Thyroid gland (tissue), 4 donors: ENCODE results near the gene DAGLA. TPM values are rescaled to one million over a fixed set of nuclear protein-coding genes. Genes with fewer than 3 reads are reported as not detected.

Experiments
- DNase-seq, 2 donors: peaks; one replicate each; pipeline ENCODE4 v3.0.0-alpha.2; 2019
- H3K27ac ChIP-seq, 3 donors: fragments of 200-600 bp; sonication (generic); 1 replicate in 2 of 3; 2 replicates in 1 of 3; pipeline ENCODE4 v1.5.1; 2016 to 2019; ENCODE audit warnings: mild to moderate bottlenecking in 1 of 3, moderate library complexity in 1 of 3
- H3K27me3 ChIP-seq: fragments of 200-600 bp; sonication (generic); one replicate; pipeline ENCODE4 v1.5.1; 2019
- H3K36me3 ChIP-seq, 2 donors: fragments of 200-600 bp; sonication (generic); one replicate each; pipeline ENCODE4 v1.5.1; 2016 to 2019
- H3K4me1 ChIP-seq, 2 donors: fragments of 200-600 bp; sonication (generic); one replicate each; pipeline ENCODE4 v1.5.1; 2017 to 2019
- H3K4me3 ChIP-seq, 3 donors: fragments of 200-600 bp; sonication (generic); replicated peaks in 1 of 3; 1 replicate in 2 of 3; 2 replicates in 1 of 3; pipeline ENCODE4 v1.5.1; 2016; ENCODE audit warnings: mild to moderate bottlenecking in 1 of 3
- H3K9me3 ChIP-seq: fragments of 200-600 bp; sonication (generic); one replicate; pipeline ENCODE4 v1.5.1; 2017
- CTCF ChIP-seq, 6 experiments: fragments of 200-600 bp in 3 of 6; fragments of 450-650 bp in 3 of 6; sonication (generic) in 3 of 6; IDR thresholded peaks; one replicate each; pipeline ENCODE4 v1.5.1; 2016 to 2019; ENCODE audit warnings: antibody characterized with exemption in 6 of 6, mild to moderate bottlenecking in 2 of 6, inconsistent platforms in 1 of 6, moderate library complexity in 1 of 6
- POLR2A ChIP-seq, 2 donors: fragments of 450-650 bp; IDR thresholded peaks; one replicate each; pipeline ENCODE4 v1.6.1; 2017; ENCODE audit warnings: antibody characterized with exemption in 2 of 2, mild to moderate bottlenecking in 2 of 2, moderate library complexity in 1 of 2
- WGBS, 2 donors: methylation state at CpG; one replicate each; pipeline ENCODE4 v1.1.5; 2017; 5-methylcytosine and 5-hydroxymethylcytosine counted together
- intact Hi-C: fragments of 100-400 bp; cut with DNase I; formaldehyde crosslinking; loops from one replicate; pipeline ENCODE4 v1.15.1; 2023
- total RNA-seq, 4 donors: library from RNA; depleted of rRNA; stranded (reverse); fragments of >200 nt; gene quantifications; one replicate each; pipeline ENCODE4 v1.2.3, GENCODE V29; 2016

DAGLA gene
- total RNA-seq, 4 donors from 2014 or later: 1.7 to 2.8 (median 1.9) TPM

GRCh38 chr11:61750631-61751273 lies 70.6 kb downstream of the DAGLA start:
- intact Hi-C loops: no loop called here

GRCh38 chr11:61751384-61751783 lies 71.2 kb downstream of the DAGLA start:
- no peaks in the 10 kb centered on the region for H3K27me3 ChIP-seq
- no peak for DNase-seq
- 84 to 87% methylated on average over 14 of the region's 14 CpGs for WGBS, 2 donors
- no peaks in the 10 kb centered on the region for H3K36me3 ChIP-seq
- intact Hi-C loops: no loop called here
- H3K9me3 ChIP-seq: no peaks in the 10 kb centered on the region
- H3K4me3 ChIP-seq: no peak overlapping the region
- no peak overlapping the region for H3K27ac ChIP-seq
- peaks cover 5 to 14% of the 10 kb centered on the region in 2 donors for H3K4me1 ChIP-seq
- TF ChIP-seq POLR2A (IDR thresholded peaks at IDR 0.05): no peak
- TF ChIP-seq CTCF (IDR thresholded peaks at IDR 0.05): no peak

More at GRCh38 chr11:61750631-61751273, 70.6 kb downstream of the DAGLA start:
- Histone ChIP-seq H3K27me3 (no peaks in the 10 kb centered on the region), H3K27ac (no peak overlapping the region), H3K9me3 (no peaks in the 10 kb centered on the region), H3K36me3 (no peaks in the 10 kb centered on the region), H3K4me3 (no peak overlapping the region), H3K4me1 (peaks cover 5 to 14% of the 10 kb centered on the region in 2 donors)
- 95 to 97% methylated on average over 5 of the region's 5 CpGs for WGBS, 2 donors
- TF ChIP-seq POLR2A (IDR thresholded peaks at IDR 0.05): no peak
- no peak for TF ChIP-seq CTCF (IDR thresholded peaks at IDR 0.05)
- DNase-seq: no peak

GRCh38 chr11:61752117-61752924 lies 72.1 kb downstream of the DAGLA start, which contains the start of gene MYRF:
Gene MYRF (plus strand): TSS chr11:61752636. CDS start chr11:61752745, 109 bp downstream.
- H3K36me3 ChIP-seq: no peaks in the 10 kb centered on the region
- H3K4me1 ChIP-seq: peaks cover 5 to 14% of the 10 kb centered on the region in 2 donors
- H3K27me3 ChIP-seq: no peaks in the 10 kb centered on the region
- peak within 1 kb of the TSS in 1 of 3 donors; percentile 23 for H3K4me3 ChIP-seq
- no peak within 1 kb of the TSS for H3K27ac ChIP-seq
- WGBS, 2 donors: 6 to 8% methylated on average over 8 to 12 of the region's 93 CpGs
- DNase-seq: peak; percentile 52 to 58
- intact Hi-C loops: no loop called here
- TF ChIP-seq POLR2A (IDR thresholded peaks at IDR 0.05): no peak
- peak in 3 of 6 experiments; percentile 58 to 74 (median 60) for TF ChIP-seq CTCF (IDR thresholded peaks at IDR 0.05)
- H3K9me3 ChIP-seq: no peaks in the 10 kb centered on the region

- no peak for DNase-seq
- Histone ChIP-seq H3K27ac (no peak overlapping the region), H3K9me3 (no peaks in the 10 kb centered on the region), H3K27me3 (no peaks in the 10 kb centered on the region), H3K4me3 (peak overlapping the region in 1 of 3 donors; percentile 23), H3K4me1 (peaks cover 5 to 11% of the 10 kb centered on the region in 2 donors), H3K36me3 (no peaks in the 10 kb centered on the region)
- TF ChIP-seq POLR2A (IDR thresholded peaks at IDR 0.05): no peak
- TF ChIP-seq CTCF (IDR thresholded peaks at IDR 0.05): no peak
- intact Hi-C loops: no loop called here
- WGBS, 2 donors: 42 to 55% methylated on average over 14 to 17 of the region's 17 CpGs
These were observed 72.8 kb downstream of the DAGLA start for GRCh38 chr11:61752925-61753521.
